Right hindlimb (tissue), 1 donor: ENCODE results near the gene ENPP3.

ENCODE experiments used
- DNase-seq: peaks from one replicate; pipeline ENCODE4 v3.0.0-alpha.2; 2018

ENPP3 gene

DNA sequence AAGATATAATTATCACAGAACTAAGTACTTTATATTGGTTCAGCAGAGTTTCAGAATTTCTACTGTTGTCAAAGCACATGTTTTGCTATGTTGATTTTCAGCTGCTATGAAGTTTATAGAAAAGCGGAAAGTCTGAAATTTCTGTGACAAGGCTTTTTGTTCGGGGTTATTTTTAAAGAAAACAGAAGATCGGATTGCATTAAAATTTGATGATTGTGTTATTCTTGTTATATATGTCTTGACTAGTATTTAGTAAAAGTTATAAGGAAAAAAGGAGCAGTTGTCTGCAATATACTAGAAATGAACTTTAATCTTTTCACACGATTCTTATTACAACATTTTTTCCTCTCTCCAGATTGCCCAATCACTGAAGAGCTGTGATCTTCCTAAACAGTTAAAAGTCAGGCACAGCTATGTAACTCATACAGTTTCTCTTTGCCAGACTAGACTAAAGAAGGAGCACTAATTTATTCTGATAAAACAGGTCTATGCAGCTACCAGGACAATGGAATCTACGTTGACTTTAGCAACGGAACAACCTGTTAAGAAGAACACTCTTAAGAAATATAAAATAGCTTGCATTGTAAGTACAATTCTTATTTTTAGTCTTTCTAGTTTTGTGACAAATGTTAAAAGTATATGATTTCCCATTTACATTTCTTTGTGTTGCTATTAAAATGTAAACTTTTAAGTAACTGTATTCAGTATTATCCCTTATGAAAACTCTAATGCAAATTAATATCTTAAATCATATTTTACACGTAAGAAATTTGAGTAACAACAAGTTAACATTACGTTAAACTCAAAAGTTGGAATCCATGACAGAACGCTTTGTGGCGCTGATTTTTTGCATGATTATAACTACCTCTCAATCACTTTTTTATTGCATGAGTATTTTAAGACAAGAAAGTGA is at the start of gene ENPP3:
Gene ENPP3 (plus strand): TSS at position 423 of the 913 bp plus-strand sequence. CDS start 83 bp downstream, at position 506.
- no peak for DNase-seq

DNA sequence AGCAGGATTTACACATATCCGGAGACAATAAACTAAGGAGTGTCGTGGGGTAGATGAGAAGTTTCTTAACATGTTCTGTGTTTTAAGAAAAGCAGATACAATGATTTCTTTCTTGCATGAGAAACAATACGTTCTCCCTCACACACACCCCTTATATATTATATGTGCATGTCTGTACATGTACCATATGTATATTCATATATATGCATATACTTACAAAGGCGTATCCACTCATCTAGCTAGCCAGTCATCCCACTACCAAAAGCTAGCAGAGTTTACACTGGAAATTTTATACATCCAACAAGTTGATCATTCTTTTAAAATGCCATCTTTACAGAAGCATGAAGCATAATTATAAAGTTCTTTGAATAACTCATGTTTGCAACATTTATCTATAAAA is 49.2 kb upstream of the ENPP3 start:
- DNase-seq: no peak

DNA sequence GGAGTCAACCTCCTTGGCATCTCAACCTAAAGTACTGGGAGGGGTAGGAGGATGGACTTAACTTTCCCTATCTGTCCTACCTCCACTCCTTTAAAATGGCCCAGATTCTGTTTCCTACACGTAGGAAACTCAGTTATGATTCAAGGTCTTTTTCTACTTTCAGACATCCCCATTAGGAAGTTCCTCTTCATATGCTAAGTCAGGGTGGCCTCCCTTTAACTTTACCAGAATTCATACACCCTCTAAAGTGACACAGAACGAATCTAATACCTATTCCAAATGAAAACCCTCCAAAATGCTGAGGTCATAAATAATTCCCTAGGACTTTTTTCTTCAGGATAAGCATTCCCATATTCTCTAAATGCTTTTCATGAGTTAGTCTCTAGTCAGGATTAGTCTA is 48.5 kb upstream of the ENPP3 start:
- DNase-seq: no peak

DNA sequence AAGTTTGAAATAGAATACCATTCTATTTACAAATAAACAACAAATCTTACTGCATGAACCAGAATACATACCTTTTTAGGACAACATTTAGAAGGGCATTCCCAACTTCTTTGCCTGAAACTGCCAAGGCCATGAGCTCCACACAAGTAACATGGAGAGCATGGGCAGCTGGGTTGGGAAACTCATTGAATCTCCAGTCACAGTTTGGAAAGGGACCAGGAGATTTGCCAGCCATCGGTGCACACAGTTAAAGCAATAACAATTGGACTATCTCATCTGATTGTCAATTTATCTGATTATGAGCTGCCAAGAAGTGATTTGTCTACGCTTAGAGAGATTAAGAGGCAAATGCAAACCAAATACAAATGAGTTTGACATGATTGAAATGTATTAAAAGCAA is 44.2 kb upstream of the ENPP3 start:
- DNase-seq: no peak

DNA sequence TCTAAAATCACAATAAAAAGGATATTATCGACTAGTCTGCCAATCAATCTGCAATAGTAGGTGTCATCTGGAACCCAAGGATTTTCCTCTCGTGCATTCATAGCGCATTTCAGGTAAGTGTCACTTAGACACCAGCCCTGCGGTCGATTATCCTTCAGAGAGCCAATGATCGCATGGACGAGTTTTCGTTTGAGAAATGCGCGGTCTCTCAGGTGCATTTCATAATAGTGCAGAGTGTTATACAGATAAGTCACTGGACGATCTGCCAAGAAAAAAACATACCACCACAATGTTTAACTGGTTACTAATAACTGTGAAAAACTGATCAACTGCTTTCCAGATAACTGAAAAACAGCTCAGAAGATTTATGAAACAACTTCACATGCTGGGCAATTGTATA is 43.0 kb upstream of the ENPP3 start:
- no peak for DNase-seq

DNA sequence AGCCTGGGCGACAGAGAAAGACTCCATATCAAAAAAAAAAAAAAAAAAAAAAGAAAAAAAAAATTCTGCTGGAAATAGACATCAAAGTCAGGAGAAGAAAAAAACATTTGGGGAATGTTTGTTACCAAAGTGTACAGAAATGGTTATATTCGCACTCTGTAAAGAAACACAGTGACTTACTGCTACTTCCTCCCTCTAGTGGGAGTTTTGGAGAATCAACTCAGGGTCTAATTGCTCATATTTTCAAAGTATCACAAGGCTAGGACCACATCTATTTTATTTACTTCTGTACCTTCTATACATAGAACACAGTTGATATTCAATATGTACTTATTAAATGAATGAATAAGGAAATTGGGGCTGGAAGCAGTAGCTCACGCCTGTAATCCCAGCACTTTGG is 39.7 kb upstream of the ENPP3 start:
- DNase-seq: no peak

DNA sequence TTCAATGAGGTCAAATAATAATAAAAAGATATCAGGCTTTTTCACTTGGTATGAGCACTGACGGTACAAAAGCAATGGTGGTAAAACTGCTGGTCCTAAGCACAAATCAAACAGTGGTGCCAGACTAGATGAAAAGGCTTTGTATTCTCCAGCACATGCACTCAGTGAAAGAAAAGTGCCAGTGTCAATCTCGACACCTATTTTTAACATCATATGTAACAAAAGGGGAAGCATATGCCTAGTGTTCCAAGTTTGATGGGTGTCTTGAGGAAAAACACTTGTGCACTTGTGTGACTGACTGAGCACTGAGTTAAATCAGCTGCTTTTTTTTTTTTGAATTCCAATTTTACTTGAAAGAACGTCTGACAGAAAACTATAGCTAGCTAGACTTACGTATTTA is 36.4 kb upstream of the ENPP3 start:
- DNase-seq: no peak

DNA sequence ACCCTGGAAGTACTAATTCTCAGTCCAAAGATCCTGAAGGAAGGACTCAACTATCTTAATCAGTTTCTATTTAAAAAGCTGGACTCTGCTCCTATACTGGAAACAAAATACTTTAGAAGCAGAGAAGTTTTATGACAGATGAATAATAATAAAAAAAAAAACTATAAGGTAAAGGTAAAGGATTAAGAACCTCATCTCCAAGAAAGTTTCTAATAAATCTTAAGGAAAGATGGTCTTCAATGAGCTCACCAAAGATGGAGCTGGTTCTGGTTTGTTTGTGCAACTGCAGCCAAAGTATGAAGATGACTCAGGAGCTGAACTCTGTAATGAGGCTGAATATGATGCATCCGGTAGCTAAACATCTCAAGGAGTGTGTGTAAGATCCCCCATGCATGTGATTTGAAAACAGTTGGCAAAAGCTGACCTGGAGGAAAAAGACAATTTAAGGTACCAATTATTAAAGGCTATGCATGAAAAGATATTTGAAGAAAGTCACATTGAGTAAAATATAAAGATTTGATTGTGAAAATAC is 34.3 kb upstream of the ENPP3 start:
- no peak for DNase-seq

DNA sequence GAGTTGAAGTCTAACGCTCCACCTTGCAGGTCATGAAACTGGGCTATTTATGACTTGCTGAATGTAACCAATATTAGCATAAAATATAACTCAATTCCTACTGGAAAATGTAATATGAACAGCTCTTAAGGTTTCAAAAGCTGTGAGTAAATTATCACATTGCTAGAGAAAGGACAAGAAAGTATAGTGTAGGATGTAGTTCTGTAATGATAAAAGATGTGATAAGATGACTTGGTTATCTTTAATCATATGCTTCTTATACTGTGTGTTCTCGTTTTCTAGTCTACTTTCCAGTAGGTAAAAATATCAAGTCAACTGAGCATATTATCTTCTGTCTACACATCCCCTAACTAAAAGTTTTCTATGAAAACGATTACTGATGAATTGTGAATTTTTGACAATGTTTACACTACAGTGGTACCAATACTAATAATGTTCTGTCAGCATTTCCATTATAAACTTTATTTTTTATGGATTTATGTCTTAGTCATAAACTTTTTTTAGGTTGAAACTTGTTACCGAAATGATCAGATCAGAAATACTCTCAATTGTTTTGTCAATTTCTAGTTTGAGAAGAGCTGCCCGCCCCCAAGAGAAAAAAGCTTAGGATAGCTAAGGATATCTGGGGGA is 23.7 kb upstream of the ENPP3 start:
- DNase-seq: no peak

DNA sequence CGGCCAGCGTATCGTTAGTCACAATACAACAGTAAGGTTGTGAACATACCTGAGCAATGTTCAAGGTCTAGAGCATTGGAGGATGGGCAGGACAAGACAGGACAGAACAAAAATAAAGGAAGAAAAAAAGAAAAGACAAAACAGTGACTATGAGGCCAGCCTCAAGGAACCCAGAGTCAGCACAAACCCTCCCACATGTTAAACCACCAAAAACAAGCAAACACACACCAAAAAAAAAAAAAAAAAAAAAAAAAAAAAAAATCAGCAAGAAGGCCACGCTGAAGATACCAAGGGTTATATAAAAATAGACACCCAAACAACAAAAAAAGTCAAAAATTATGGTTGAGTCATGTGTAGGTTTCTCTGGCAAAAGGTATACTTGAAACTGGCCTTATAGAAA is 21.8 kb upstream of the ENPP3 start:
- no peak for DNase-seq

DNA sequence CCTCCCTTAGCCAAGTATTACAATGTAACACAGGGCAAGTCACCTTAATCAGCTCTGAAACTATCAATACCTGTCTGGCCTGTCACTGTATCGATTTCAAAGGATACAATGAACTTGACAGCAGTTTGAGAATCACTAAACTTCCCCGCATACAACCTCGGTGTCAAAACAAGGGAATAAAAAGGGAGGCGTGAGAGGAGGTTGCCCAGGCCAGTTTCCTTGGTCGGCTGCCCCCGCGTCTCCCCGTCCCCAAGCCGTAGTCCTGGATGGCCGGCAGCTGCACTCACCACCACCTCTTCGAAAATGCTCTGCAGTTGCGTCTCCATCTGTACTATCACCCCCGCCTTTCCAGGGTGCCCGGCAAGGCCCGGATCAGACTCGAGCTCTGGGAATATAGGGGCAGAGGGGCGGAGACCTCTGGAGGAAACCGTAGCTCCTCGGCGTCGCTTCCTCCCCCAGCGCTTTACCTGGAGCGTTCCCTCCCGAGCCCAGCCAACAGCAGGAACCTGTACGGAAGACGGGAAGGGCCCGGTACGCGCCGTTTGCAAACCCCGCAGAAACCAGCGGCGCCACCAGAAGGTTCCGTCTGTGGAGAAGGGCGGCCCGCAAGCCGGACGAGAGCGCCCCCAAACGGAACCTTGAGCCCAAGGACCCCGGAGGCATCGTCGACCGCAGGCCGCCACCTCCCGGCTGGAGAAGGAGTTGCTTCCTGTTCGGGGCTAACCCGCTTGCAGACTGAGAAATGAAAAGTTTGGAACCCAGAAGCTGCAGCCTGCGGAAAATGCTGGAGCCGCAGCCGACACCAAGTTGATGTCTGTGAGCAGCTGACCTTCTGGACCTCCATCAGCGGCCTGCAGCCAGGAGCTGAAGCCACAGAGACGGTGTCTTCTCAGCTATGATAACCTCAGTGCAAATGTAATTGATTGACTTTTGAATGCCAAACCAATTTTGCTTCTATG is 9.1 kb upstream of the ENPP3 start, which contains the start of gene MED23:
Gene MED23 (minus strand): TSS at position 519 of the 959 bp plus-strand sequence. CDS start 193 bp downstream, at position 326.
- DNase-seq: peak; percentile 97

DNA sequence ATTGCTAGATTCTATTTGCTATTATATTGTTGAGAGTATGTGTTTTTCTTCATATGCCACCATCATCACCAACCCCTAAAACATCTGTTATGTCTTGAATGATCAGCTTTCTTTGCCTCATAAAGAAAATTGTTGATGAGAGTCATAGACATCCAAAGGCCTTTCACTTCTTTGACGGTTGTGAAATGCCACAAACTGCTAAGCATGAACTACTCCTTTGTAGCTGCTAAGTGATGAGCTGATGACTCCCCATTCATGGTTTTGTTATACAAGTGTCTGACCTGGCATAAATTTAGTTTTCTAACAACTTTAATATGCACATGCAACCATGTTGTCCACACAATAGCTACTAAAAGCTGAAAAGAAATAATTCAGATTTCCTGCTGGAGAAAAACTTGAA is 8.4 kb upstream of the ENPP3 start:
- no peak for DNase-seq

DNA sequence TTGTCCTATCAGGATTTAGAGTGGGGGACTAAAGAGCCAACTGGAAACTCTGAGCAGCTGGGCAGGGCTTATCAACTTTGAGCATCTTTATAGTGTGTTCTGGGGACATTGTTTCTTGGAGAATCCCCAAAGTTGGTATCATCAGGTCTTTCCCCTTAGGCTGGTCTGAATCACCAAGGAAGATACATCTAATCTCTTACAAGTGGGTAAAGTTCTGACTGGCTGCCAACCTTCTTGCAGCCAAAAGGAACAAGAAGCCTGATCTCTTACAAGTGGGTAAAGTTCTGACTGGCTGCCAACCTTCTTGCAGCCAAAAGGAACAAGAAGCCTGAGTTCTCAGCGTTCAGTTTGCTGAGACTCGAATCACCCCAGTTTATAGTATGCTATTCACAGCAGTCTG is 7.5 kb upstream of the ENPP3 start:
- DNase-seq: no peak

DNA sequence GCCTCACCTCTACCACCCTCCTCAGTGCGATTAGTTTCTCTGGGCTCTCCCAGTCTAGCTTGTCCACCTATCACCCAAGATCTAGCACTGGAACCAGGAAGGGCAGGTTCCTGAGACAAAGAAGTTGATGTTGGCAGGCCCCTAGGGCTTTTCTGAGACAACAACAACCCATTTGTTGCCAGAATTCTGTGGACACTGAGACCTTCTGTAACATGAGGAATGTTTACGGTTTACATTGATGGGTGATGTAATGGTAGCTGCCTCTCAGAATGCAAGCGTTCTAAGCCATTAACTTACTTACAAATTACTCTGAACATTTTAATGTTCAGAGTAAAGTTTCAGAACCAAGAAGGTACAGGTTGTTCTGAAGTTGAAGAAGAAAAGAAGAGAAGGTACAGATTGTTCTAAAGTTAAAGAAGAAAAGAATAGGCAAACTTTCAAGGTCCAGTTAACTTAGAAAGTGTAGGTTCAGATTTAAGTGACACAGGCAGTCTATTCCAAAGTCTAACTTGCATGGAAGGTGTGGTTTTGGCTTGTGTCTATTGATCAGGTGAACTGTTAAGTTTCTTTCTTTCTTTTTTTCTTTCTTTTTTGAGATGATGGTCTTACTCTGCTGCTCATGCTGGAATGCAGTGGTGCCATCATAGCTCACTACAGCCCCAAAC is 5.3 kb upstream of the ENPP3 start:
- no peak for DNase-seq

DNA sequence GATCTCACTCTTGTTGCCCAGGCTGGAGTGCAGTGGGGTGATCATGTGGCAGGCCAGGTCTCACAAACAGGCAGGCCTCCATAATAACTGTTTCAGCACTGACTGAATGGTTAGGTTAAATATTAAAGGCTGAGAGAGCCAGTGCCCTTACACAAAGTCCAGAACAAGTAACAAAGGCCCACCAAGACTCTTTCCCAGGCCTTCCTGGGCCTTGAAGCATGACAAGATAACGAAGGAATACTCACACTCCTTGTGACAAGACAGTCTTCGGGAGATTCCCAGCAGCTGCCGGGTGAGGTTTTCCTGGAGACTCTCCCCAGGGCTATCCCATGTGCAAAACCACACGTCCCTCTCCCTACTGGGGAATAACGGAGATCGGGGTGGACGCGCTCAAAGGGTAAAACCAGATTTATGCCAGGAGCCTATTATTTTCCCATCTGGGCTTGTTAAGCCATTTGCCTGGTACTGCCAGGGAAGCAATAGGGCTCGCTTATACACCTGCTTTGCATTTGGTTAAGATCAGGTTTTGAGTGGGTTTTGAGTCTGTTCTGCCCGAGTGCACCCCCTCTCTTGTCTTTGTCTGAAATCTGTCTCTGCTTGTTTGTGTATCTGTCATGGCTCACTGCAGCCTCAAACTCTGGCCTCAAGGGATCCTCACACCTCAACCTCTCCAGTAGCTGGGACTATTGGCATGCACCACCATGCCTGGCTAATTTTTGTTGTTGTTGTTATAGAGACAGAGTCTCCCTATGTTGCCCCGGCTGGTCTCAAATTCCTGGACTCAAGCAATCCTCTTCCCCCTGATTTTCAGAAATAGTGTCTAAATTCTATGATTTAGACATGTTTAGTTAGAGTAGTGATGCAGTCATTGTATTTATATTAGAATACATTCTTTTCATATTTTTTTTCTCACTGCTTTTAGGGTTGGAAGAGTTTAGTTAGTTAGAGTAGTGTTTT is 1.4 kb upstream of the ENPP3 start:
- no peak for DNase-seq

DNA sequence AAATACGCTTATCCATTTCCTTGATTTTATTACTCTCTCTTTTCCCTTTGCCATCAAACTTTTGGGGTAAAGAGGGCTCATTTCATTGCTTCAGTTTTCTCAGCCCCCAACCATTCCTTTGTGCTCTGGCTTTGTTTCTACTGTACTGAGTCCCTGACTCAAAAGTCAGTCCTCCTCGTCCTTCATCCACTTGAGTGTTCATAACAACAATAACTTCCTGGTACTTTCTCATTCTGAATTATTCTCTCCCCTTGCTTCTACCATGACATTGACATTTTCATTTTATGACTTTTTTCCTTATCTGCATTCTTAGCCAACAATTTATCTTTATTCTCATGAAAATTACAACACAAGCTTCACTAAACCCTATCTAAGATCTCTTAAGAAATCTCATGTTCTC is 911 bp downstream of the ENPP3 start:
- DNase-seq: no peak

DNA sequence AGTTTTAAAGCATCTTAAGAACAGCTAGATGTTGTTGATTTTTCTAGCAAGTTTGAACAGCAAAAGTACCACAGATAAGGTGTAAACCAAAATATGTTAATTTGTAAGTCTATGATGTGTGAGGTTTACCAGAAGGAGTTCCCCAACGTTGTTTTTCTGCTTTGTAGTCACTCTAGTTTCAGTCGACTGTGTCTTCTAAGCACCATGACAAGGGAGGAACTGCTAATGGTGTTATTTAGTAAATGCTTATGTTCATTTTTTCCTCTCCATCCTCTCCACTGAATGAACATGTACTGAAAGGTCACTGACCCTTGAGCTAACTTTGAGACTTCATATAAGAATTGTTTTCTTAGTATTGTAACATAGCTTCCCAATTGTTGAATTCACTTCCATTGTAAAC is 3.0 kb downstream of the ENPP3 start:
- no peak for DNase-seq

DNA sequence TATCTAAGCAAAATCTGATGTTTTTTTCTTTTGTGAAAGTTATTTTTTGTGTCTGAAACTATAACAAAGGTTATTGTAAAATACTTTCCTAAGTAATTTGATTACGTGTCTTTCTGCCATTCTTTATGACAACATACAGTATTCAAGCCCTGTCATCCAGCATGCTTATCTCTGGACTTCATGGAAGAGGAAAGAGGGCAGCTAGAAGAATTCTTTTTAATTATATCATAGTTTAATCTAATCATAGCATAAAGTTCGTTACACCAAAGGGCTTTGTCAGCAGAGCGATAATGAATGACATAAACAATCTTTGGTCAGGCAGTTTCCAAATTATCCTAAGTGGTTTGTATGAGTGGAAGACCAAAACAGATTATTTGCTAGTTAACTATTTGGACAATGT is 3.5 kb downstream of the ENPP3 start:
- DNase-seq: no peak

DNA sequence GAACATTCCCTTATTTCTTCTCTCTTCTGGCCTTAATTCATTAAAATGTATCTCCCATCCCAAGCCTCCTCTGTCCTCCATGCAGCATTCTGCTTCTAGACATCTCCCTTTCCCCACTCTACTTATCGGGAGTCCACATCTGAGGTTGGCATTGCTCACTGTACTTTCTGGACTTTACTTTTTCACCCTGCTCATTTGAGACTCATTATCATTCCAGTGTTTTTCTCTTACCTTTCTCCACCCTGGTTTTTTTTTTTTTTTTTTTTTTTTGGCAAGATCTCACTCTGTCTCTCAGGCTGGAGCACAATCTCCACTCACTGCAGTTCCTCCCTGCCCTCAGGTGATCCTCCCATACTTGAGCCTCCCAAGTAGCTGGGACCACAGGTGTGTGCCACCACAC is 4.5 kb downstream of the ENPP3 start:
- DNase-seq: no peak

DNA sequence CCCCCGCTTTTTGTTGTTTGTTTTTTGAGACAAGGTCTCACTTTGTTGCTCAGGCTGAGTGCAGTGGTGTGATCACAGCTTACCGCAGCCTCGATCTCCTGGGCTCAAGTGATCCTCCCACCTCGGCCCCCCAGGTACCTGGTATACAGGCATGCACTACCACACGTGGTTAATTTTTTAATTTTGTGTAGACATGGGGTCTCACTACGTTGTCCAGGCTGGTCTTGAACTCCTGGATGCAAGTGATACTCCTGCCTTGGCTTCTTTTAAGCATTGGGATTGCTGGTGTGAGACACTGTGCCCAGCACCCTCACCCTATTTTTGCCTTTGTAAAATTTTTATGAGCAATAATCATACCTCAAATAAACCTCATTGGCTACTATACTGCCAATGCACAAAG is 5.5 kb downstream of the ENPP3 start:
- DNase-seq: no peak

DNA sequence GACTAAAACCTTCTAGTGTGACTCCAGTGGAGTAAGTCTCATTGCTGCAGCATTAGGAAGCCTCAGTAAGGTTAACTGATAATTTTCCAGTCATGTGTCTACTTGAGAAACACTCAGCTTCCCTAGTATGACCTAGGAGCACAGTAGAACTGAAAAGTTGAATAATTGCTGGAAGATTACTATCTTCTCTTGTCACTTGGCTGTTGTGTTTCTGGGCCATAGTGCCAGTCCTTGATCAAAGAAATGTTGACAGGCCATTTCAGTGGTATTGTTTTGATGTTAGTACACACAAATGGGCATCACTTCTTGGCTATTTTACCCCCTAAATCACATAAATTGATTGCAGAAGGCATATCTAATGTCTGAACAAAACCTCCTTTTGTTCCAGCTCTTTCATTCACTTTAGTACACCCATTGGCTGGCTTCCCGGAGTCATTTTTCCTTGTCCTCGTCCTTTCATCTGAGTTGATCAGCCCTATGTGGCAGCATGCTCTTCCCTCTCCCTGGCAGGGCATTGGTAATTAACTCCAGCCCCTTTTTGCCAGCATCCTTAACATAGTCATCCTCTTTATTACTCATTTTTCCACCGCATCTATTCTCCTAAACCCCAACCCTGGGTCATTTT is 6.0 kb downstream of the ENPP3 start:
- no peak for DNase-seq
